ENCODE results near the gene ANXA10. TPM values are rescaled to one million over a fixed set of nuclear protein-coding genes. Genes with fewer than 3 reads are reported as not detected.
"Not testable (repeated sequence)": the region's sequence is repeated elsewhere in the genome, so short reads cannot be mapped to it uniquely, and the experiment has no call there.

ANXA10 gene
- total and polyA plus RNA-seq, 2 donors = 0.19 to 0.34 TPM

DNA sequence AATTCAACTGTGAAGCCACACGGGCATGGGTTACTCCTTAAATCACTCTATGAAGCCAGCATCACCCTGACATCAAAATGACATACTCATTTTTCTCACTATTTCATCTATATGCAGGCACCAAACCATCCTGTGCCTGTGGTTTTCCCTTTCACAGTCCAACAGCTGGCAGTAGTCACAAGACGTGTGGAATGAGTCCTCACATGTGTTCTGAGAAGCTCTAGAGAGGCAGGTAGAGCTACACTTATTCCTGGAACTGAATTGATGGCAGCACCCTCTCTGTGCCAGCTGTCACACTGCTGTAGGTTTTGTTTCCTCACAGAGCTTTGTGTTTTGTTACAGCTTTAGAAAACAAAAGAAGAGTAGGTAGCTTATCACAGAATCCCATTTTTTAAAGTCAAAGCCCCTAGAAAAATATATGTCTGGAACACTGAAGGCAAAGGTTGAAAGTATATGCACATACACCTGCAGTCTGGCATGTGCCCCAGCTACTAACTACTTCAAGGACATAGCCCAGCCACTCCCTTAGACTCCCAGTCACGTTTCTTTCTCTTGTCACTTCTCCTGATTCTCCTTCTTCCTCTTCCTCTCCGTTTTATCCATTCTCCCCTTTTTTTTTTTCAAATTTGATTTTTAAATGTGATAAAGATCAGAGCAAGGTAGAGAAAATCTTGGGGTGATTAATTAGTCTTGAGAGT is 107.1 kb downstream of the ANXA10 start:
- DNase-seq (ENCODE audit: low read depth in 6 of 9, low spot score in 9 of 9) = peak in 2 of 9 donors; percentile 3 to 28
- Histone ChIP-seq H3K27me3 (ENCODE audit: control insufficient read depth in 2 of 2, insufficient read depth in 1 of 2, low read length in 1 of 2) (no peaks in the 10 kb centered on the region), H3K36me3 (ENCODE audit: control insufficient read depth in 2 of 2, insufficient read depth in 2 of 2, low read length in 1 of 2) (no peaks in the 10 kb centered on the region), H3K4me1 (ENCODE audit: control insufficient read depth in 2 of 2, insufficient read depth in 2 of 2, low read length in 2 of 2) (no peaks in the 10 kb centered on the region), H3K4me3 (ENCODE audit: low read length in 2 of 2) (no peak overlapping the region), H3K9me3 (ENCODE audit: control insufficient read depth in 2 of 2, insufficient read depth in 1 of 2, low read length in 1 of 2) (peaks cover 2 to 9% of the 10 kb centered on the region in 2 donors), H3K27ac (ENCODE audit: low read depth in 1 of 2, low read length in 1 of 2) (no peak overlapping the region)
- WGBS = 42% methylated on average over 4 of the region's 4 CpGs

DNA sequence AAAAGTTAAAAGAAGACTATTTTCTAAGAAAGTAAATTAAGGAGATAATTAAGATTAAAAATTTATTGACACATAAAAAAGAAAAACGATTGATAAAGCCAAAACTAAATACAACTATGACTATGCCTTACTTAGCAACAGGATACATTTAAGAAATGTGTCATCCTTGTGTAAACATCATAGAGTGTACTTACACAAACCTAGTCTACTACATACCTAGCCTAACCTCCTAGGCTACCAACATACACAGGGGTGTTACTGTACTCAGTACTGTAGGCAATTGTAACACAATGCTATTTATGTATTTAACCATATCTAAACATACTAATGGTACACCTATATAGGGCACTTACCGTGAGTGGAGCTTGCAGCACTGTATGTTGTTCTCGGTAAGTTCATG is 108.3 kb downstream of the ANXA10 start:
- no peak for DNase-seq (ENCODE audit: low read depth in 6 of 9, low spot score in 9 of 9)
- H3K9me3 ChIP-seq (ENCODE audit: control insufficient read depth in 2 of 2, insufficient read depth in 1 of 2, low read length in 1 of 2) = peaks cover 2 to 9% of the 10 kb centered on the region in 2 donors
- H3K4me1 ChIP-seq (ENCODE audit: control insufficient read depth in 2 of 2, insufficient read depth in 2 of 2, low read length in 2 of 2) = no peaks in the 10 kb centered on the region
- no peaks in the 10 kb centered on the region for H3K27me3 ChIP-seq (ENCODE audit: control insufficient read depth in 2 of 2, insufficient read depth in 1 of 2, low read length in 1 of 2)
- 94% methylated on average over 3 of the region's 3 CpGs for WGBS
- H3K36me3 ChIP-seq (ENCODE audit: control insufficient read depth in 2 of 2, insufficient read depth in 2 of 2, low read length in 1 of 2) = no peaks in the 10 kb centered on the region
- H3K27ac ChIP-seq (ENCODE audit: low read depth in 1 of 2, low read length in 1 of 2) = no peak overlapping the region
- H3K4me3 ChIP-seq (ENCODE audit: low read length in 2 of 2) = no peak overlapping the region

DNA sequence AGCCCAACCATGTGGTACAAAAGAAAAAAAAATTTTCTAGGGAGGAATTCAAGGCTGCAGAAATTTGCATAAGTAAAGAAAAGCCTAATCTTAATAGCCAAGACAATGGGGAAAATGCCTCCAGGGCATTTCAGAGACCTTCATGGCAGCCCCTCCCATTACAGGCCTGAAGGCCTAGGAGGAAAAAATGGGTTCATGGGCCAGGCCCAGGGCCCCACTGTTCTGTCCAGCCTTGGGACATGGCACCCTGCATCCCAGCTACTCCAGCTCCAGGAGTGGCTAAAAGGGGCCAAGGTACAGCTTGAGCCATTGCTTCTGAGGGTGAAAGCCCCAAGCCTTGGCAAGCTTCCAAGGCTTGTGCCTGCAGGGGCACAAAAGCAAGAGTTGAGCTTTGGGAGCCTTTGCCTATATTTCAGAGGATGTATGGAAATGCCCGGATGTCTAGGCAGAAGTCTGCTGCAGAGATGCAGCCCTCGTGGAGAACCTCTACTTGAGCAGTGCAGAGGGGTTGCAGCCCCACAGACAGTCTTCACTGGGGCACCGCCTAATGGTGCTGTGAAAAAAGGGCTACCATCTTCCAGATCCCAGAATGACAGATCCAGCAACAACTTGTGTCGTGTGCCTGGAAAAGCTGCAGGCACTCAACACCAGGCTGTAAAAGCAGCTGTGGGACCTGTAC is 111.0 kb downstream of the ANXA10 start:
- Histone ChIP-seq H3K4me1 (ENCODE audit: control insufficient read depth in 2 of 2, insufficient read depth in 2 of 2, low read length in 2 of 2) (no peaks in the 10 kb centered on the region), H3K27ac (ENCODE audit: low read depth in 1 of 2, low read length in 1 of 2) (no peak overlapping the region), H3K9me3 (ENCODE audit: control insufficient read depth in 2 of 2, insufficient read depth in 1 of 2, low read length in 1 of 2) (peaks cover 2 to 9% of the 10 kb centered on the region in 2 donors), H3K36me3 (ENCODE audit: control insufficient read depth in 2 of 2, insufficient read depth in 2 of 2, low read length in 1 of 2) (no peaks in the 10 kb centered on the region), H3K27me3 (ENCODE audit: control insufficient read depth in 2 of 2, insufficient read depth in 1 of 2, low read length in 1 of 2) (no peaks in the 10 kb centered on the region), H3K4me3 (ENCODE audit: low read length in 2 of 2) (no peak overlapping the region)
- 95% methylated on average over 4 of the region's 4 CpGs for WGBS
- no peak for DNase-seq (ENCODE audit: low read depth in 6 of 9, low spot score in 9 of 9)

DNA sequence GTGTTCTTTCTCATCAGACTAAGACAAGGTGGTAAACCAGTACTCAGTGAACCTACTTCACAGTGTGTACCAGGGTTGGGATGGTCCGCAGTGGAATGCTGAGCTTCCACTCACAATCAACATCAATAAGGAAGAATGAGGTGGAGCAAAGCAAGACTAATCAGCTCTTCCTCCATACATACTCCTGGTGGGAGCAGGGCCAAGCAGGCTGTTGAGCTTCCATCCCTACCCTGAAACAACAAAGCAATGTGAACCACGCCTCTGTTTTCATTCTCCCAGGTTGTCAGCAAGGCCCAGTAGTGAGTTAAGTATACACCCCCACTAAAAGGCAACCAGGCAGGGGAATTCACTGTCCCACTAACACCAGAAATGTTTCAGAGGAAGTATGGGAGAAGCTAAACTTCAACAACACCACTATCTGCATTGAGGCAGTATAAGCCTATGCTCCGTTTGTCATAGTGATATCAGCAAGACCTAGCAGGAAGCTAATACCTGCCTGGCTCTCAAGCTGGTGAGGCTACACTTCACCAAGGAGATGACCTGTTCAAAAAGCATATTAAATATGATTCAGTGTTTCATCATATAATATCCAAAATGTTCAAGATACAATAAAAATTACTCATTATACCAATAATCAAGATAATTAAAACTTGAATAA is 116.7 kb downstream of the ANXA10 start:
- Histone ChIP-seq H3K27me3 (ENCODE audit: control insufficient read depth in 2 of 2, insufficient read depth in 1 of 2, low read length in 1 of 2) (no peaks in the 10 kb centered on the region), H3K4me3 (ENCODE audit: low read length in 2 of 2) (no peak overlapping the region), H3K4me1 (ENCODE audit: control insufficient read depth in 2 of 2, insufficient read depth in 2 of 2, low read length in 2 of 2) (no peaks in the 10 kb centered on the region), H3K36me3 (ENCODE audit: control insufficient read depth in 2 of 2, insufficient read depth in 2 of 2, low read length in 1 of 2) (no peaks in the 10 kb centered on the region), H3K27ac (ENCODE audit: low read depth in 1 of 2, low read length in 1 of 2) (no peak overlapping the region), H3K9me3 (ENCODE audit: control insufficient read depth in 2 of 2, insufficient read depth in 1 of 2, low read length in 1 of 2) (no peaks in the 10 kb centered on the region)
- no peak for DNase-seq (ENCODE audit: low read depth in 6 of 9, low spot score in 9 of 9)
- 98% methylated on average over 3 of the region's 3 CpGs for WGBS

DNA sequence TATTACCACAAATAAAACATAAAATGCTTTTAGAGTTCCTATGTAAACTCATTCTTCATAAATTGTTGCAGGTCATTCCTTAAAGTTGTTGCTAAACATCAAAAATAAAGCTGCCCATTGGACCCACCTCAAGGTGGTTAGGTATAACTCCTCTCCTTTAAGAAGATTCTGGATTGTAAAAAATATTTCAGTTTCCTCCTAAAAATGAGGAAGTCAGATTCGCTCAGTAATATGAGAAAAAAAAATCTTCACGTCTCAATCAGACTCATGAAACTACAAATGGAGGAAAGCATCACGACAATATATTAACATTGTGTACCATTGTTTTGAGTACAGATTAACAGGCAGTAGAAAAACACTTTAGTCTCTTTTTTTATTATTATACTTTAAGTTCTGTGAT is 120.3 kb downstream of the ANXA10 start:
- WGBS = 53% methylated on average over 3 of the region's 3 CpGs
- Histone ChIP-seq H3K36me3 (ENCODE audit: control insufficient read depth in 2 of 2, insufficient read depth in 2 of 2, low read length in 1 of 2) (peaks cover 0 to 2% of the 10 kb centered on the region in 2 donors), H3K27ac (ENCODE audit: low read depth in 1 of 2, low read length in 1 of 2) (no peak overlapping the region), H3K4me1 (ENCODE audit: control insufficient read depth in 2 of 2, insufficient read depth in 2 of 2, low read length in 2 of 2) (no peaks in the 10 kb centered on the region), H3K27me3 (ENCODE audit: control insufficient read depth in 2 of 2, insufficient read depth in 1 of 2, low read length in 1 of 2) (no peaks in the 10 kb centered on the region), H3K4me3 (ENCODE audit: low read length in 2 of 2) (no peak overlapping the region), H3K9me3 (ENCODE audit: control insufficient read depth in 2 of 2, insufficient read depth in 1 of 2, low read length in 1 of 2) (no peaks in the 10 kb centered on the region)
- no peak for DNase-seq (ENCODE audit: low read depth in 6 of 9, low spot score in 9 of 9)

DNA sequence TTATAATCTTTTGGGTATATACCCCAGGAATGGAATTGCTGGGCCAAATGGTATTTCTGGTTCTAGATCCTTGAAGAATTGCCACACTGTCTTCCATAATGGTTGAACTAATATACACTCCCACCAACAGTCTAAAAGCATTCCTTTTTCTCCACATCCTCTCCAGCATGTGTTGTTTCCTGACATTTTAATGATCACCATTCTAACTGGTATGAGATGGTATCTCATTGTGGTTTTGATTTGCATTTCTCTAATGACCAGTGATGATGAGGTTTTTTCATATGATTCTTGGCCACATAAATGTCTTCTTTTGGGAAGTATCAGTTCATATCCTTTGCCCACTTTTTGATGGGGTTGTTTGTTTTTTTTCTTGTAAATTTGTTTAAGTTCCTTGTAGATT is 121.2 kb downstream of the ANXA10 start:
- not testable (repeated sequence) for H3K36me3 ChIP-seq (ENCODE audit: control insufficient read depth in 2 of 2, insufficient read depth in 2 of 2, low read length in 1 of 2); DNase-seq (ENCODE audit: low read depth in 6 of 9, low spot score in 9 of 9); H3K27me3 ChIP-seq (ENCODE audit: control insufficient read depth in 2 of 2, insufficient read depth in 1 of 2, low read length in 1 of 2); H3K9me3 ChIP-seq (ENCODE audit: control insufficient read depth in 2 of 2, insufficient read depth in 1 of 2, low read length in 1 of 2); H3K4me3 ChIP-seq (ENCODE audit: low read length in 2 of 2); H3K4me1 ChIP-seq (ENCODE audit: control insufficient read depth in 2 of 2, insufficient read depth in 2 of 2, low read length in 2 of 2); H3K27ac ChIP-seq (ENCODE audit: low read depth in 1 of 2, low read length in 1 of 2)

DNA sequence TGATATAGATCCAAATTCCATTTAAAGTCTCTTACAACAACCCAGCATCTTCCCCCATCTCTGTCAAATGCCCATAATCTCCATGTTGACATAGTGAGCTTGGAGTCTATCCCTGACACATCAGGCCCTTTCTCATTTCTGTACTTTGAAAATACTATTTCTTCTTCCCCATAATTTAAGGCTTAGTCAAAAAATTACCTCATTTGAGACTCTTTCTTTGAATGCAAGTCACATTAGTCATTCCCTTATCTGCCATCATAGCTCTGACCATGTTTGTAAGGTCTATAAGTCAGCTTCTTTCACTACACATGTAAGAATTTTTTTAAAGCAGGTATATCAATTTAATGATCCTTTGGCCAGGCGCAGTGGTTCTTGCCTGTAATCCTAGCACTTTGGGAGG is 126.3 kb downstream of the ANXA10 start:
- WGBS = 100% methylated on average over 1 of the region's 1 CpG
- Histone ChIP-seq H3K36me3 (ENCODE audit: control insufficient read depth in 2 of 2, insufficient read depth in 2 of 2, low read length in 1 of 2) (peaks cover 6 to 27% of the 10 kb centered on the region in 2 donors), H3K9me3 (ENCODE audit: control insufficient read depth in 2 of 2, insufficient read depth in 1 of 2, low read length in 1 of 2) (no peaks in the 10 kb centered on the region), H3K27ac (ENCODE audit: low read depth in 1 of 2, low read length in 1 of 2) (no peak overlapping the region), H3K27me3 (ENCODE audit: control insufficient read depth in 2 of 2, insufficient read depth in 1 of 2, low read length in 1 of 2) (no peaks in the 10 kb centered on the region), H3K4me3 (ENCODE audit: low read length in 2 of 2) (no peak overlapping the region), H3K4me1 (ENCODE audit: control insufficient read depth in 2 of 2, insufficient read depth in 2 of 2, low read length in 2 of 2) (no peaks in the 10 kb centered on the region)
- DNase-seq (ENCODE audit: low read depth in 6 of 9, low spot score in 9 of 9) = no peak

DNA sequence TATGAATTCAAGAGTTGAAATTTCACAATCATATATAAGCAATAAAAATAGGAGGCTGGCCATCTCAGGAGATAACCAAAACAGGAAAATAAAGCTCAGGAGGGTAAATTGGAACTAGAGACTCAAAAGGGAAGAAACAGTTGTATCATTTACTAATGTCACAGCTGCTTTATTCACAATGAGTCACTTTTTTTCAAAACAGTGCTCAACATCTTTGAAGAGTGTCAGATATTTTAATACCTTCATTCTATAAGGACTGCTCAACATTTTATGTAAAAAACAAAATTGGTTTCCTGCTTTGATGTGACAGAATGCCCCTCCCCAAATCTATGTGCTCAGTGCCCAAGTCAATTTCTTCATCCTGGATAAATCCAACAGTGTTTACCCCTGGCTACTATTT is 128.6 kb downstream of the ANXA10 start:
- Histone ChIP-seq H3K4me3 (ENCODE audit: low read length in 2 of 2) (no peak overlapping the region), H3K4me1 (ENCODE audit: control insufficient read depth in 2 of 2, insufficient read depth in 2 of 2, low read length in 2 of 2) (no peaks in the 10 kb centered on the region), H3K9me3 (ENCODE audit: control insufficient read depth in 2 of 2, insufficient read depth in 1 of 2, low read length in 1 of 2) (no peaks in the 10 kb centered on the region), H3K36me3 (ENCODE audit: control insufficient read depth in 2 of 2, insufficient read depth in 2 of 2, low read length in 1 of 2) (peaks cover 6 to 27% of the 10 kb centered on the region in 2 donors), H3K27ac (ENCODE audit: low read depth in 1 of 2, low read length in 1 of 2) (no peak overlapping the region), H3K27me3 (ENCODE audit: control insufficient read depth in 2 of 2, insufficient read depth in 1 of 2, low read length in 1 of 2) (no peaks in the 10 kb centered on the region)
- DNase-seq (ENCODE audit: low read depth in 6 of 9, low spot score in 9 of 9) = no peak

DNA sequence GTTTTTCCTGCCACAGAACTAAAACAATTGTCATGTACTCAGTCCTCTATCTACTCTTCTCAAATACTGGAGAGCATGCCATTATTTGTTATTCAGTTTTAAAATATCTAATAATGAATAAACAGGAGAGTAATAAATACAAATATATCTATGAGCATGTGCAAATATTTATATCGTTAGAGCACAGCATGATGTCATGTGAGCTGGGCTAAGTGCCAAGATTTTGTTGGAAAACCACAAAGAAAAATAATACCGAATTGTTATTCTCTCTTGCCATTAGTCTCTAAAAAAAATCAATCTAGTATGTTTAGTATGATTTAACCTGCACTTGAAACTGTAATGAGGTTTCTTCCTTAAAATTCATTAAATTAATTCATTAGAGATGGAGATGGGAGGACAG is 129.0 kb downstream of the ANXA10 start:
- WGBS = 66% methylated on average over 2 of the region's 2 CpGs

More for the DNA sequence above, 129.0 kb downstream of the ANXA10 start:
- peaks cover 6 to 27% of the 10 kb centered on the region in 2 donors for H3K36me3 ChIP-seq (ENCODE audit: control insufficient read depth in 2 of 2, insufficient read depth in 2 of 2, low read length in 1 of 2)
- H3K27me3 ChIP-seq (ENCODE audit: control insufficient read depth in 2 of 2, insufficient read depth in 1 of 2, low read length in 1 of 2) = no peaks in the 10 kb centered on the region
- H3K9me3 ChIP-seq (ENCODE audit: control insufficient read depth in 2 of 2, insufficient read depth in 1 of 2, low read length in 1 of 2) = no peaks in the 10 kb centered on the region
- DNase-seq (ENCODE audit: low read depth in 6 of 9, low spot score in 9 of 9) = no peak
- H3K4me1 ChIP-seq (ENCODE audit: control insufficient read depth in 2 of 2, insufficient read depth in 2 of 2, low read length in 2 of 2) = no peaks in the 10 kb centered on the region
- H3K4me3 ChIP-seq (ENCODE audit: low read length in 2 of 2) = no peak overlapping the region
- no peak overlapping the region for H3K27ac ChIP-seq (ENCODE audit: low read depth in 1 of 2, low read length in 1 of 2)

All from thymus (tissue), 11 donors.